NT2/D1 (cell line): Measurements from ENCODE around the gene IFIT1B.

Experiments
- SUZ12 ChIP-seq: IDR thresholded peaks from 2 replicates; pipeline ENCODE4 v1.6.1; 2011; ENCODE audit not compliant: insufficient read length, insufficient read depth; ENCODE audit errors: extremely low read depth
- YY1 ChIP-seq: IDR thresholded peaks from 2 replicates; pipeline ENCODE4 v1.6.1; 2011; ENCODE audit not compliant: insufficient read length, insufficient read depth
- ZNF274 ChIP-seq: IDR thresholded peaks from 2 replicates; pipeline ENCODE4 v1.6.1; 2011; ENCODE audit warnings: mild to moderate bottlenecking, low read depth, low read length

GRCh38 chr10:89419548-89419947, 41.7 kb downstream of the IFIT1B start:
- TF ChIP-seq YY1, result no peak
- TF ChIP-seq ZNF274, result no peak
- no peak for TF ChIP-seq SUZ12
